Astrocyte (in vitro differentiated cells and primary cell): Measurements from ENCODE around the gene MOG.

Experiments
- EZH2 ChIP-seq: IDR thresholded peaks from 2 replicates; pipeline ENCODE4 v1.6.1; 2012; ENCODE audit warnings: mild to moderate bottlenecking, low read length, inconsistent platforms; ENCODE audit not compliant: insufficient read depth
- TF ChIP-seq, protein P1 (sequence below): IDR thresholded peaks from 2 replicates; pipeline ENCODE4 v1.5.1; 2011; ENCODE audit warnings: low read depth, mild to moderate bottlenecking, inconsistent platforms, low read length, moderate library complexity; ENCODE audit not compliant: insufficient read depth

DNA sequence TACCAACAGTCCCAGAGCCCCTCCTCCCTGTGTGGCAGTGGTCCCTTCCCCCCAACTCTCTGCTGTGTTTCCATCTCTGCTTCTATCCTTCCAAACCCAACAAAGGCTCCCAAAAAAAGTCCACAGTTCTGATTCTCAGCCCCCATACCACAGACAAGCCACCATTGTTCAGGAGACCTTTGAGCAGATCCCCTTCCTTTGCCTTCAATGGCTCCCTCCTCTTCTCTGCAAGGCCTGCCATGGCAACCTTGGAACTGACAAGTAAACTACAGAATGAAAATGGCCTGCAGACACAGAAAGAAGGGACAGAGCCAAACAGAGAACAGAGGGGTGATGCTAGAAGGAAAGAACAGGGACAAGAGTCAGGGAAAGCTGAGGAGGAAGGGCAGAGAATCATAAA lies 48.8 kb upstream of the MOG start:
- TF ChIP-seq, protein P1, sequence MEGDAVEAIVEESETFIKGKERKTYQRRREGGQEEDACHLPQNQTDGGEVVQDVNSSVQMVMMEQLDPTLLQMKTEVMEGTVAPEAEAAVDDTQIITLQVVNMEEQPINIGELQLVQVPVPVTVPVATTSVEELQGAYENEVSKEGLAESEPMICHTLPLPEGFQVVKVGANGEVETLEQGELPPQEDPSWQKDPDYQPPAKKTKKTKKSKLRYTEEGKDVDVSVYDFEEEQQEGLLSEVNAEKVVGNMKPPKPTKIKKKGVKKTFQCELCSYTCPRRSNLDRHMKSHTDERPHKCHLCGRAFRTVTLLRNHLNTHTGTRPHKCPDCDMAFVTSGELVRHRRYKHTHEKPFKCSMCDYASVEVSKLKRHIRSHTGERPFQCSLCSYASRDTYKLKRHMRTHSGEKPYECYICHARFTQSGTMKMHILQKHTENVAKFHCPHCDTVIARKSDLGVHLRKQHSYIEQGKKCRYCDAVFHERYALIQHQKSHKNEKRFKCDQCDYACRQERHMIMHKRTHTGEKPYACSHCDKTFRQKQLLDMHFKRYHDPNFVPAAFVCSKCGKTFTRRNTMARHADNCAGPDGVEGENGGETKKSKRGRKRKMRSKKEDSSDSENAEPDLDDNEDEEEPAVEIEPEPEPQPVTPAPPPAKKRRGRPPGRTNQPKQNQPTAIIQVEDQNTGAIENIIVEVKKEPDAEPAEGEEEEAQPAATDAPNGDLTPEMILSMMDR: no peak
- no peak for TF ChIP-seq EZH2
